NCI-H1694 treated with DMSO at 0.1 percent for 48 hours (cell line): Measurements from ENCODE around the gene VPS4A.
"Not testable (repeated sequence)": the region's sequence is repeated elsewhere in the genome, so short reads cannot be mapped to it uniquely, and the experiment has no call there.

ENCODE experiments used
- DNase-seq: peaks from one replicate; lab custom pipeline; 2025; lab: John Stamatoyannopoulos, UW

VPS4A gene

GRCh38 chr16:69310653-69311532 is at the start of gene VPS4A:
Gene VPS4A (plus strand): TSS chr16:69311350. CDS start chr16:69311512, 162 bp downstream.
- peak; percentile 87 for DNase-seq

GRCh38 chr16:69266334-69267063 is 44.7 kb upstream of the VPS4A start:
- no peak for DNase-seq

DNA sequence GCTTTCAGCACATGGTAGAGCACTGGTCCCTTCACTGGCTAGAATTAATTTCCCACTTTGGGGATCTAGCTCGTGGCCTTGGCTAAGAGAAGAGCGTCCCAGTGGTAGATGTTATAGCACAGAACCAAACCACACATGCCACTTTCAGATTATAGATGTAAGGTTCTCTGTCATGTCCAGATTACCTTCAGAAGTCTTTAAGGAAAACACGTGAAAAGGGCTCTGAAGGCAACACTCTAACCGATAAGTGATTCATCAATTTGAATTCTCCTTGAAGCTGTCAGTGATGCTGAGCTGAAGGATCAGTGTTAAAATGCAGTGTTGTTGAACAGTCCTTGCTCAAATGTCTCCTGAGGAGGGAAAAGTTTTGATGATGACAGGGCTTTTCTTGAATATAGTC is 43.5 kb upstream of the VPS4A start:
- no peak for DNase-seq

GRCh38 chr16:69270395-69270794 is 40.8 kb upstream of the VPS4A start:
- no peak for DNase-seq

DNA sequence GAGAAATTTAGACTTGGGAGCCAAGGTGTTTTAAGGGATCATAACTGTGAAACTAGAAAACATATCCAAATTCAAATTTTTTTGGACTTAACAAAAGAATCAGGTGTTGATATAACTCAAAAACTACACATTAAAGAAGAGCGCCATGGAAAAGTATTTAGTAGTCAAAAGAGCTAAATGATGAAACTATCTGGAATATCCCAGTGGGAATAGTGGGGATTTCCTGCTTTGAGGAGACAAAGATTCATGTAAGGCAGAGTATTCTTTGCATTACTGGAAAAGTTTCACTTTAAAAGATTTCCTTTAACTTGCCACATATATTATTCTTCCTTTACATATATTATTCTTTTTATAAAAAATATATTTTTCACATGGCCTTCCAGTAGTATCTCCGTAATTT is 40.3 kb upstream of the VPS4A start:
- no peak for DNase-seq

- DNase-seq = no peak
These were observed 38.1 kb upstream of the VPS4A start for GRCh38 chr16:69273009-69273408.

- no peak for DNase-seq
These were observed 36.4 kb upstream of the VPS4A start for GRCh38 chr16:69274699-69275235.

GRCh38 chr16:69276148-69277115 is 34.7 kb upstream of the VPS4A start:
- DNase-seq = no peak

- no peak for DNase-seq
These were observed 33.7 kb upstream of the VPS4A start for GRCh38 chr16:69277413-69277812.

DNA sequence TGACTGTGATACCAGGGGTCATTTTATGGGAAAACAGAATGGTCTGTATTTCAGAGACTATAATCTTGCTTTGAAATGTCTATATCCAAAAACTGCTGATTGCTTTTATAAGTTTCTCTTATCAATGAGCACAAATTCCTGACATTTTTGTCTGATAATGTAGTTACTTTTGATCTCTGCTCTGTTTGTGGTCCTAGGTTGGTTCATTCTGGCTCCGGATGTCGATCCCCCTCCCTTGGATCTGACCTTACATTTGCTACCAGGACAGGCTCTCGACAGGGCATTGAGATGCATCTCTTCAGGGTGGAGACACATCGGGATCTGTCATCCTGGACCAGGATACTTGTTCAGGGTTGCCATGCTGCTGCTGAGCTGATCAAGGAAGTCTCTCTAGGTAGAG is 27.3 kb upstream of the VPS4A start:
- no peak for DNase-seq

DNA sequence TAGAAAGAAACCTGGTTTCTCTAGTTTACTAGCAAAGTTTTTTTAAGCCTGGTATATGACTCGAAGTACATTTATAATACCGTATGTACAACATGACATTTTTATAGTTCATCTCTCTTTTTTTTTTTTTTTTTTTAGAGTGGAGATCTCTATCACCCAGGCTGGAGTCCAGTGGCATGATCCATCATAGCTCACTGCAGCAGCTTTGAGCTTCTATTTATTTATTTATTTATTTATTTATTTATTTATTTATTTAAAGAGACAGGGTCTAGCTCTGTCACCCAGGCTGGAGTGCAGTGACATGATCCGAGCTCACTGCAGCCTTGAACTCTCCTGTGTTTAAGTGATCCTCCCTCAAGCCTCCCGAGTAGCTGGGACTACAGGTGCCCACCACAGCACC is 25.9 kb upstream of the VPS4A start:
- DNase-seq = no peak

- DNase-seq = peak; percentile 7
These were observed 24.0 kb upstream of the VPS4A start for GRCh38 chr16:69286941-69287713.

- not testable (repeated sequence) for DNase-seq
These were observed 19.5 kb upstream of the VPS4A start for GRCh38 chr16:69291657-69292056.

- no peak for DNase-seq
These were observed 17.7 kb upstream of the VPS4A start for GRCh38 chr16:69293401-69293800.

DNA sequence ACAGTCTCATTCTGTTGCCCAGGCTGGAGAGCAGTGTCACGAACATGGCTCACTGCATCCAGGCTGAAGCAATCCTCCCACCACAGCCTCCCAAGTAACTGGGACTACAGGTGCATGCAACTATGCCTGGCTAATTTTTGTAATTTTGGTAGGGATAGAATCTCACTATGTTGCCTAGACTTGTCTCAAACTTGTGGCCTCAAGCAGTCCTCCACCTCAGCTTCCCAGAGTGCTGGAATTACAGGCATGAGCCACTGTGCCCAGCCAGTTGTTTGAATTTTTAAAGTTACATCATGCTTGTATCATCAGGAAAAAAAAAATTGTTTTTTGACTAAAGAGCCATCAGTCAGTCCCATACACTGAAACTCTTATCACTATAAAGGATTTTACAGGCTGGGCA is 17.1 kb upstream of the VPS4A start:
- no peak for DNase-seq

DNA sequence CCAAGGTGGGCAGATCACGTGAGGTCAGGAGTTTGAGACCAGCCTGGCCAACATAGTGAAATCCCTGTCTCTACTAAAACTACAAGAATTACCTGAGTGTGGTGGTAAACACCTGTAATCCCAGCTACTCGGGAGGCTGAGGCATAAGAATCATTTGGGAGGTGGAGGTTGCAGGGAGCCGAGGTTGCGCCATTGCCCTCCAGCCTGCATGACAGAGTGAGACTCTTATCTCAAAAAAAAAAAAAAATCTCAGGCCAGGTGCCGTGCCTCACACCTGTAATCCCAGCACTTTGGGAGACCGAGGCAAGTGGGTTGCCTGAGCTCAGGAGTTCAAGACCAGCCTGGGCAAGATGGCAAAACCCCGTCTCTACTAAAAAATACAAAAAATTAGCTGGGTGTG is 14.4 kb upstream of the VPS4A start:
- not testable (repeated sequence) for DNase-seq

DNA sequence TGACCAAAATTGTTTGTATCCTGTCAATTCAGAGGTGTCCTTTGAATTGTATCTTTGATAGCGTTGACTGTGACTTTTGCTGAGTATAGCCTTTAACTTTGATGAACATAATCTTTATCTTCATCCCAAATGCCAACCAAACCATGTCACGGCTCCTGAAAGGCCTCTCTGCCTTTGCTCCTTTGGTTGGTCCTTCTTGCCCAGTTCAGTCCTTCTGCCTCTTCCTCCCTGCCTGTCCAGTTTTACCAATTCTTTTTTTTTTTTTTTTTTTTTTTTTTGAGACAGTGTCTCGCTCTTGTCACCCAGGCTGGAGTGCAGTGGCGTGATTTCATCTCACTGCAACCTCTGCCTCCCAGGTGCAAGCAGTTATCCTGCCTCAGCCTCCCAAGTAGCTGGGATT is 12.9 kb upstream of the VPS4A start:
- DNase-seq = no peak

- no peak for DNase-seq
These were observed 10.0 kb upstream of the VPS4A start for GRCh38 chr16:69301187-69301586.

DNA sequence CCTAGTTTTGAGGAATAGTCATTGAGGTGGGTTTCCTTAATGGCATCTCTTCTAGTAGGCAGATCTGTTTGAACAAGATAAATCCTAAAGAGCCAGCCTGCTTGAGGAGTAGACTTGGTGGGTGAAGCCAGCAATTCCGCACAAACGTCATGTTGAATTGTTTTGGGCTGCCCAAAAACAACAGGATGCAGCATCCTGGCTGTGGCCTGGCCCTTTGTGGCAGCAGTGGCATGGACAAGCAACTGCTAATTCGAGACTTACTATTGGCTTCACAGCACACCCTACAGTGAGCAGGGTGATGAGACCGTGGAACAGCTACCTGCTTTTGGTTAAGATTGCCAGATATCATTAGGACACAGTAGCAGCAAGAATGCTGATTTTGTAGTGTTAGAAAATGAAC is 9.3 kb upstream of the VPS4A start:
- no peak for DNase-seq

DNA sequence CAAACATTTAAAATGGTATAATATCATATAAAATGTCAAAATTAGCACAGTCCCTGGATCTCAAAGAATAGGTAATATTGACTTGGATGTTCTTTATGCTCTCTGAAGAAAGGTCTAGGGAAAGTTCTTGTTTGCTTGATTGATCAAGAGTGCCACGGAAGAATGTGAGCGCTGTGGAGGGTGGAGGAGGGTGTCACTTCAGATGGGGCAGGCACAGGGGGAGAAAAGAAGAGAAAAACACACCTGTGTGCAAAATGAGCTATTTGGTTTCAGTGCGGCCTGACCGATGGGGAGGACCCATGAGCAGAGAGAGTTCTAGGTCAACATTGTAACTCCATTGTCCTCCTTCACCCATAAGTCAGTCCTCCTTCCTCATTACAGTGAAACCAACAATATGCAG is 8.8 kb upstream of the VPS4A start:
- no peak for DNase-seq

- peak; percentile 28 for DNase-seq
These were observed 5.1 kb upstream of the VPS4A start for GRCh38 chr16:69306031-69306430.
